Mononuclear cell (primary cell): ENCODE results near the gene DDX50. TPM values are rescaled to one million over a fixed set of nuclear protein-coding genes. Genes with fewer than 3 reads are reported as not detected.
"Not testable (repeated sequence)": the region's sequence is repeated elsewhere in the genome, so short reads cannot be mapped to it uniquely, and the experiment has no call there.

Source experiments
- H3K27me3 ChIP-seq: 2 replicates; pipeline ENCODE4 v1.6.0; 2011; ENCODE audit warnings: low read length, control low read depth; ENCODE audit not compliant: insufficient read depth
- H3K4me1 ChIP-seq: 2 replicates; pipeline ENCODE4 v1.5.1; 2011; ENCODE audit warnings: mild to moderate bottlenecking, low read length, control low read depth; ENCODE audit not compliant: insufficient read depth
- H3K4me3 ChIP-seq: 2 replicates; pipeline ENCODE4 v1.5.1; 2011; ENCODE audit warnings: mild to moderate bottlenecking, low read length, moderate library complexity
- H3K9me3 ChIP-seq: 2 replicates; pipeline ENCODE4 v1.5.1; 2011; ENCODE audit warnings: low read depth, mild to moderate bottlenecking, control low read depth, low read length
- total RNA-seq: library from RNA; depleted of rRNA; stranded (reverse); fragments of >200 nt; gene quantifications from one replicate; pipeline ENCODE4 v1.2.3, GENCODE V29; 2012

The DDX50 gene
- total RNA-seq, 1 donor = 40.0 TPM

DNA sequence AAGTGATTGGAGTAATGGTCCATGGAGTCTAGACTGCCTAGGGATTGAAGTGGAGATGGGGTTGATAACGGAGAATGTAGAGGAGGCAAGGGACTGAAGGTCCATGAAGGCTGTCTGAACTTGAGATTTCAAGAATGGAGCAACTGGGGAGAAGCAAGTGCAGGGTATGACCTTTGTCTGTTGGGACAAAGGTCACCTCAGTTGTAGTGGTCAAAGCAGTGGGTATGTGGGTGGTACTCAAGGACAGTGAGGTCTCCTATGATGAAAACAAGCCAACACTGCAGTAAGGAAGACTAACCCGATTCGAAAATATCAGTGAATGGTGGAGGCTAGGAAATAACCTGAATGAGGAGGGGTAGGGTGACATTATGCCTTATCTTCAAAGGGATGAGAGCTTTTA, 49.5 kb downstream of the DDX50 start:
- H3K4me1 ChIP-seq = peaks cover 10% of the 10 kb centered on the region
- H3K9me3 ChIP-seq = no peaks in the 10 kb centered on the region
- no peaks in the 10 kb centered on the region for H3K27me3 ChIP-seq
- H3K4me3 ChIP-seq = no peak overlapping the region

DNA sequence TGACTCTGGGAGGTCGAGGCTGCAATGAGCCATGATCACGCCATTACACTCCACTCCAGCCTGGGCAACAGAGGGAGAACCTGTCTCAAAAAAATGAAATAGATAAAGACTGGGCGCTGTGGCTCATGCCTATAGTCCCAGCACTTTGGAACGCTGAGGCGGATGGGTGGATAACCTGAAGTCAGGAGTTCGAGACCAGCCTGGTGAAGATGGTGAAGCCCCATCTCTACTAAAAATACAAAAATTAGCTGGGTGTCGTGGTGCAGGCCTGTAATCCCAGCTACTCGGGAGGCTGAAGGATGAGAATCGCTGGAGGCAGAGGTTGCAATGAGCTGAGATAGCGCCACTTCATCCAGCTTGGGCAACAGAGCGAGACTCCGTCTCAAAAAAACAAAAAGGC, 53.8 kb downstream of the DDX50 start:
- H3K27me3 ChIP-seq = no peaks in the 10 kb centered on the region
- H3K4me1 ChIP-seq = peaks cover 36% of the 10 kb centered on the region
- no peaks in the 10 kb centered on the region for H3K9me3 ChIP-seq
- H3K4me3 ChIP-seq = no peak overlapping the region

DNA sequence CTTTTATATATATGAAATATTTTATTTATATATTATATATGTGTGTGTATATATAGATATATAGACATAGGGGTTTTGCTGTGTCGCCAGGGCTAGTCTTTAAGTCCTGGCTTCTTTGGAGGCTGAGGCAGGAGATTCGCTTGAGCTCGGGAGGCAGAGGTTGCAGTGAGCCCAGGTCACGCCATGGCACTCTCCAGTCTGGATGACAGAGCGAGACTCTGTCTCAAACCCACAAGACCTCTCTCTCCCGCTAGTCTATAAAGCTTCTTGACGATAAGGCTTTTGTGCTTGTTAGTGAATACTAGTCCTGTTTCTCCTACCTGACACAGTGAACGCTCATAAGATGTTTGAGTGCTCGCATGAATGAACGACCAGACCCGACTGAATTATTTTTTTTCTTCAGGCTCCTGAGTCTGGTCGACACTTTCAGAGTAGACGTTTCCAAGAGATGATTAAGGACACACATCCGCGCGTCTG, 54.3 kb downstream of the DDX50 start:
- peak overlapping the region; percentile 96 for H3K4me3 ChIP-seq
- H3K27me3 ChIP-seq = no peaks in the 10 kb centered on the region

DNA sequence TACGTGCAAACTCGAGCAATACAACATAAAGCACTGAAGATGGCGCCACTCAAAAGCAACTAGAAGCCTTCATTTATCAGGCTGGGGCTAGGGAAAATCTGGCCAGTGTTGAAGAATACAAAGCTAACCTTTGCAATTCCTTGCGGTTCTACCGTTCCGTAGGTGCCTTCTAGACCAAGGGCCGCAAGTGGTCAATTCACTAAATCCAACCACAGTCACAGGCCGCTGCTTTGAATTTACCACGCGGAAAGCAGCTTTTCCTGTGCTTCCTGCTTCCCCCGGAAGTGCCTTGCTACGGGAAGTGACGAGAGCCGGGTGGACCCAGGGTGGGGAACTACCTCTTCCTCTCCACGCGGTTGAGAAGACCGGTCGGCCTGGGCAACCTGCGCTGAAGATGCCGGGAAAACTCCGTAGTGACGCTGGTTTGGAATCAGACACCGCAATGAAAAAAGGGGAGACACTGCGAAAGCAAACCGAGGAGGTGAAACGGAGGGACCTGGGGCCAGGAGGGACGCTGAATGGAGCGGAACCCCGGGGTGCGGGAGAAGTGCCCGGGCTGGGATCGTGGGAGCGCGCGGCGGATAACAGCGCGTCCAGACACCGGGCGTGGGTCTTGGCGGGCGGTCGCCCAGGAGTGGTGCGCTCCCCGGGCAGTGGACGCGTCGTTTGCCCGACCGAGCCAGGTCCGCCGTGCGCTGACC, 54.9 kb downstream of the DDX50 start, which contains the start of gene DDX21:
Gene DDX21, plus strand, starts transcription at position 339 of the 701 bp plus-strand sequence. Its CDS starts 56 bp downstream, at position 395.
- H3K27me3 ChIP-seq = no peaks in the 10 kb centered on the region
- peaks cover 40% of the 10 kb centered on the region for H3K4me1 ChIP-seq
- peak within 1 kb of the TSS; percentile 96 for H3K4me3 ChIP-seq
- no peaks in the 10 kb centered on the region for H3K9me3 ChIP-seq

More for the DNA sequence above, 54.3 kb downstream of the DDX50 start:
- peaks cover 40% of the 10 kb centered on the region for H3K4me1 ChIP-seq
- H3K9me3 ChIP-seq = no peaks in the 10 kb centered on the region

DNA sequence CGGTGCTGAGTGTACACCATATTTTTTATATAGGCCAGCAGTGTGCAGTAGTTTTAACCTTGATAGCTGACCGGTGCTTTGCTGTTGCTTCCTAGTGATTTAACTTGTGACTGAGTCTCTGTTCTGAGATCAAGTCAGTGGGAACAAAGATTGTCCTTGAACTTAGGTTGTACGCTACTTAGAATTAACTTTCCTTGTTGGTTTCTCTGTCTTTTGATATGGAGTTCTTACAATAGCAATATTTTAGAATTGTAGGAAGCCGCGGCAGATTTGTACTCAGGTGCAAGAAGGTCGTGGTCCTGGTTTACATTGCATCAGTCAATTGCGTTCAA, 56.1 kb downstream of the DDX50 start:
- Histone ChIP-seq H3K4me1 (peaks cover 40% of the 10 kb centered on the region), H3K4me3 (peak overlapping the region; percentile 96), H3K9me3 (no peaks in the 10 kb centered on the region), H3K27me3 (no peaks in the 10 kb centered on the region)

DNA sequence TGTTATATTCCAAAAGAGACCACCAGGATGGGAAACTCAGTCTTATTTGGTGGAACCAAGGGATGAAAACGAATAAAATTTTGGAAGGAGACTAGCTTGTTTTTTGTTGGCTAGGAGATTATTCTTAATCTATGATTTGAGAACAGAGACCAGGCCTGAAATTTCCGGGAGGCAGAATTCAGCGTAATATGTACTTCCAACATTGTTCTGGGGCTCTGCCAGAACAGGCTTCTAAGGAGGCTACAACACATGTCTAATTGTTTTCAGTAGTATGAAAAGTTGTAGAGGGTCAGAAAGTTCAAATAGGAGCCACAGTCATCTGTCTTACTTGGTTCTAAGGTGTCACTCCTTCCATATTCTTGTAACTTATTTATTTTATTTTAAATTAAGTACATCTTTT, 56.5 kb downstream of the DDX50 start:
- peak overlapping the region; percentile 96 for H3K4me3 ChIP-seq
- H3K9me3 ChIP-seq = no peaks in the 10 kb centered on the region
- H3K4me1 ChIP-seq = peaks cover 40% of the 10 kb centered on the region
- H3K27me3 ChIP-seq = no peaks in the 10 kb centered on the region

DNA sequence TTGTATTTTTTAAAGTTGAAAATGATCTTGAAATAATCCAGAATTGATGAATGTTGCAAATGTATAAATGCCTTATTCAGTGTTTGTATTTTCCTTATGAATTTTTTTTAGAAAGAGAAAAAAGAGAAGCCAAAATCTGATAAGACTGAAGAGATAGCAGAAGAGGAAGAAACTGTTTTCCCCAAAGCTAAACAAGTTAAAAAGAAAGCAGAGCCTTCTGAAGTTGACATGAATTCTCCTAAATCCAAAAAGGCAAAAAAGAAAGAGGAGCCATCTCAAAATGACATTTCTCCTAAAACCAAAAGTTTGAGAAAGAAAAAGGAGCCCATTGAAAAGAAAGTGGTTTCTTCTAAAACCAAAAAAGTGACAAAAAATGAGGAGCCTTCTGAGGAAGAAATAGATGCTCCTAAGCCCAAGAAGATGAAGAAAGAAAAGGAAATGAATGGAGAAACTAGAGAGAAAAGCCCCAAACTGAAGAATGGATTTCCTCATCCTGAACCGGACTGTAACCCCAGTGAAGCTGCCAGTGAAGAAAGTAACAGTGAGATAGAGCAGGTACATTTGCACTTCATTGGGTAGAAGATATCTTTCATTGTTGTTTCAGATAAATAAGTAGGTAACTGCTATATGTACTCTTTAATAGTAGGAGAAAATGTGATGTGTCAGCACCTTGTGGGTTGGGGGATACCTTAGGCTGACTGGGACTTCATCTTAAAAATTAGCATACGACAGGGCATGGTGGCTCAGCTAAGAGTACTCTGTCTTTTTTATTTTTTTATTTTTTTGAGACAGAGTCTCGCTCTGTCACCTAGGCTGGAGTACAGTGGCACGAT, 58.8 kb downstream of the DDX50 start:
- no peaks in the 10 kb centered on the region for H3K9me3 ChIP-seq
- no peak overlapping the region for H3K4me3 ChIP-seq
- no peaks in the 10 kb centered on the region for H3K27me3 ChIP-seq
- peaks cover 37% of the 10 kb centered on the region for H3K4me1 ChIP-seq

DNA sequence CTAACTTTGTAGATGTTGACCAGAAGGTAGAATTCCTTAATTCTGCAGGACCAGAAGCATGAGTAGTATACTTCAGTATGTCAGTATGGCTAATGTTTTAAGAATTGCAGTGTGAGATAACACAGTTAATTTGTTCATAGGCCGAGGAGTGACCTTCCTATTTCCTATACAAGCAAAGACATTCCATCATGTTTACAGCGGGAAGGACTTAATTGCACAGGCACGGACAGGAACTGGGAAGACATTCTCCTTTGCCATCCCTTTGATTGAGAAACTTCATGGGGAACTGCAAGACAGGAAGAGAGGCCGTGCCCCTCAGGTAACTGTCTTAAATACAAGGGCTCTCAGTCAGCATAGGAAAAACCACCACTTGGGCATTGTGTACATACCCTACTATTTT, 62.0 kb downstream of the DDX50 start:
- Histone ChIP-seq H3K27me3 (no peaks in the 10 kb centered on the region), H3K9me3 (no peaks in the 10 kb centered on the region), H3K4me1 (peaks cover 18% of the 10 kb centered on the region), H3K4me3 (no peak overlapping the region)

DNA sequence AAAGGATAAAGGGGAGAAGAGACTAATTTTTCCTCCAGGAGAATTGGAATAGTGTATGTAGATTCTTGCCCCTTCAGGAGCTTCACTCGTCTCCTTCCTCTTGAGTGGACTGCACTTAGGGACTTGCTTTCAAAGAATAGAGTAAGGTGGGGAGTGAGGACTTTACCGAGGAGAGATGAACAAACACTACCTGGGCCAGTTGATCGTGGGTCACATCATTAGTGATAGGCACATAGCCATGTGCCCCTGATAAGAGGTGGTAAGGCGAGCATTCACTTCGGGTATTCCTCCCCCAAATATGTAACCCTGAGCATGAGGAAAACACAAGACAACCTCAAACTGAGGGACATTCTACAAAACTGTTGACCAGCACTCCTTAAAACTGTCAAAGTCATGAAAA, 72.9 kb downstream of the DDX50 start:
- no peaks in the 10 kb centered on the region for H3K27me3 ChIP-seq
- H3K9me3 ChIP-seq = no peaks in the 10 kb centered on the region
- H3K4me3 ChIP-seq = no peak overlapping the region
- no peaks in the 10 kb centered on the region for H3K4me1 ChIP-seq

DNA sequence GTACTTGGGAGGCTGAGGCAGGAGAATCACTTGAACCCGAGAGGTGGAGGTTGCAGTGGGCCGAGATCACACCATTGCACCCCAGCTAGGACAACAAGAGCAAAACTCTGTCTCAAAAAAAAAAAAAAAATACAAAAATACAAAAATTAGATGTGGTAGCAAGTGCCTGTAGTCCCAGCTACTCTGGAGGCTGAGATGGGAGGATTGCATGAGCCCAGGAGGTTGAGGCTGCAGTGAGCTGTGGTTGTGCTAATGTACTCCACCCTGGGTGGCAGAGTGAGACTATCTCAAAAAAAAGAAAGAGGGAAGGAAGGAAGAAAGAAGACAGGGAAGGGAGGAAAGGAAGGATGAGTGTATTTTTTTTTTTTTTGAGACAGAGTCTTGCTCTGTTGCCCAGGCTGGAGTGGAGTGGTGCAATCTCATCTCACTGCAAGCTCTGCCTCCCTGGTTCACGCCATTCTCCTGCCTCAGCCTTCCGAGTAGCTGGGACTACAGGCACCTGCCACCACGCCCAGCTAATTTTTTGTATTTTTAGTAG, 74.9 kb downstream of the DDX50 start:
- H3K4me3 ChIP-seq, H3K9me3 ChIP-seq, H3K27me3 ChIP-seq, H3K4me1 ChIP-seq: not testable (repeated sequence)

DNA sequence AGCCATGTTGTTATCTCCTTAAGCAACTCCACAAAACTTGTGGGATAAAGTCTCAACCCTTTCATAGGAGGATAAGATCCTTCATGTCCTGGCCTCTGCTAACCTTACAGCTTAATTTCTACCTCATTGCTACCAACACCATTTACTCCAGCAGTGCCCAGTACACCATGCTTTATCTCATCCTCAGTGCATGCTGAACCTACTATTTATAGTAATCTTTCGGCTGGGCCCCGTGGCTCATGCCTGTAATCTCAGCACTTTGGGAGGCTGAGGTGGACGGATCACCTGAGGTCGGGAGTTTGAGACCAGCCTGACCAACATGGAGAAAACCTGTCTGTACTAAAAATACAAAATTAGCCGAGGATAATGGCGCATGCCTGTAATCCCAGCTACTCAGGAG, 78.6 kb downstream of the DDX50 start:
- not testable (repeated sequence) for H3K27me3 ChIP-seq, H3K4me3 ChIP-seq, H3K9me3 ChIP-seq, H3K4me1 ChIP-seq

DNA sequence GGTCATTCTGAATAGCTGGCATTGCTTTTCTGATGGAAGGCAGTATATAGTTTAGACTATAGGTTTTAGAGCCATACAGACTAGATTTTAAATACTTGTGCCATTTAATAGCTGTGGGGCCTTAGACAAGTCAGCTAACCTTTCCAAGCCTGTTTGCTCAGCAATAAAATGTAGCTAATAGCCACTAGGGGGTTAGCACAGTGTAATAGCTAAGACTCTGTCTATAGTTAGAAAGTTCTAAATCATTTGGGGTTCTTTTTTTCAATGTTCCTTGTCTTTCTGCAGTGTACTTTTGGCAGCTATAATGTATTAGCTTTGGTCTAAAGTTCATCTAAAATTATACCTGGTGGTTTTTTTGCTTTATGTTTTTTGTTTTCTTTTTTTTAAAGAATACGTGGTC, 80.0 kb downstream of the DDX50 start:
- Histone ChIP-seq H3K27me3 (no peaks in the 10 kb centered on the region), H3K4me3 (no peak overlapping the region), H3K4me1 (no peaks in the 10 kb centered on the region), H3K9me3 (no peaks in the 10 kb centered on the region)

DNA sequence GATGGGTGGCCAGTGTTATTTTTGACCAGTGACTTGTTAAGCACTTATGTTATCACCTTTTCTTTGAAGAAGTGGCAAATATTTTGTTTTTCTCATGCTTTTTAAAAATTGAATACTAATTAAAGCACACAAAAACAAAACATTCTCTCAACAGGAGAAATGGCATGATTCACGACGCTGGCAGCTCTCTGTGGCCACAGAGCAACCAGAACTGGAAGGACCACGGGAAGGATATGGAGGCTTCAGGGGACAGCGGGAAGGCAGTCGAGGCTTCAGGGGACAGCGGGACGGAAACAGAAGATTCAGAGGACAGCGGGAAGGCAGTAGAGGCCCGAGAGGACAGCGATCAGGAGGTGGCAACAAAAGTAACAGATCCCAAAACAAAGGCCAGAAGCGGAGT, 81.3 kb downstream of the DDX50 start:
- no peaks in the 10 kb centered on the region for H3K4me1 ChIP-seq
- no peak overlapping the region for H3K4me3 ChIP-seq
- no peaks in the 10 kb centered on the region for H3K9me3 ChIP-seq
- H3K27me3 ChIP-seq = no peaks in the 10 kb centered on the region

DNA sequence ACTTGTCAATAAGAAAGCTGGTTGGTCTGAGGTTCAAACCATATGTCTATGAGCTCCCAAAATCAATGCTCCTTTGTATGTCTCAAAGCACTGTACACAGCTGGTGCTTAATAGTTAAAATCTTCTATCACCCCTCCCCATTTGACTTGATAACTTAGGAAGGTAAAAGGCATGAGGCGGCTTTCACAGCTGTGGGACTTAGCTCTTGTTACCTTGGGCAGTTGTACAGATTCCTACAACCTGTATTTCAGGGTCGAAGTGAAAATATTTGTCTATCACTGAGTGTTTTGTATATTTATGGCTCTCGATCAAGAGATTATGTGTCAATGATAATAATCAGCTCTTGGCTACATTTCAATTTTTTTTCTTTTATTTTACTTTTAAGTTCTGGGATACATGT, 86.5 kb downstream of the DDX50 start:
- Histone ChIP-seq H3K4me3 (no peak overlapping the region), H3K9me3 (no peaks in the 10 kb centered on the region), H3K4me1 (peaks cover 27% of the 10 kb centered on the region), H3K27me3 (no peaks in the 10 kb centered on the region)

DNA sequence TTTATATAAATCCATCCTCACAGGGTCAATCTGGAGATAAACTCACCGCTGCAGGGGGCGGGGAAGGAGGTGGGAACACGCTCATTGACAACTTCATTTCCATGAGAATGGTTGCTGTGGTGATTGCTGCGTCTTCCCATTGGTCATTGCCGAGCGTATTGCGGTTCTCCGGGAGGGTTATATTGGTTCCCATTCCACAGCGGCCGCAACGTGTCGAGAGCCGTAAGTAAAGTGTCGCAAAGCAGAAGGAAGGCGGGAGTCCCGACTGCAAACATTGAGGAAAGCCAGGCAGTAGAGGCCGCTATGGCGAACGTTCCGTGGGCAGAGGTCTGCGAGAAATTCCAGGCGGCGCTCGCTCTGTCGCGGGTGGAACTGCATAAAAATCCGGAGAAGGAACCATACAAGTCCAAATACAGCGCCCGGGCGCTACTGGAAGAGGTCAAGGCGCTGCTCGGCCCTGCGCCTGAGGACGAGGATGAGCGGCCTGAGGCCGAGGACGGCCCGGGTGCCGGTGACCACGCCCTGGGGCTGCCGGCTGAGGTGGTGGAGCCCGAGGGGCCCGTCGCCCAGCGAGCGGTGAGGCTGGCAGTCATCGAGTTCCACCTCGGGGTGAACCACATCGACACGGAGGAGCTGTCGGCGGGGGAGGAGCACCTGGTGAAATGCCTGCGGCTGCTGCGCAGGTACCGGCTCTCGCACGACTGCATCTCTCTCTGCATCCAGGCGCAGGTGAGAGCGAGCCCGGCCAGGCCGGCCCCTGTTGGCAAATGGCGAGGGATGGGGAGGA, 87.6 kb downstream of the DDX50 start, which contains the start of gene KIFBP:
Gene KIFBP, plus strand, starts transcription at position 274 of the 787 bp plus-strand sequence. Its CDS starts 30 bp downstream, at position 304.
- Histone ChIP-seq H3K4me1 (peaks cover 27% of the 10 kb centered on the region), H3K4me3 (peak within 1 kb of the TSS; percentile 82)

More for the DNA sequence above, 87.6 kb downstream of the DDX50 start, which contains the start of gene KIFBP:
- Histone ChIP-seq H3K9me3 (no peaks in the 10 kb centered on the region), H3K27me3 (no peaks in the 10 kb centered on the region)
